GM12864 (cell line): ENCODE data around the gene RFFL.

Source experiments
- DNase-seq: peaks from one replicate; pipeline ENCODE4 v3.0.0-alpha.2; 2011; ENCODE audit warnings: low read depth
- H3K4me3 ChIP-seq: 2 replicates; pipeline ENCODE4 v1.5.1; 2011; ENCODE audit warnings: mild to moderate bottlenecking, low read depth, low read length, control low read depth
- TF ChIP-seq, protein P1 (sequence below): IDR thresholded peaks from 2 replicates; pipeline ENCODE4 v1.5.1; 2011; ENCODE audit warnings: low read depth, mild to moderate bottlenecking, moderate library complexity, low read length, control low read depth, inconsistent platforms; ENCODE audit errors: missing control alignments

RFFL gene

DNA sequence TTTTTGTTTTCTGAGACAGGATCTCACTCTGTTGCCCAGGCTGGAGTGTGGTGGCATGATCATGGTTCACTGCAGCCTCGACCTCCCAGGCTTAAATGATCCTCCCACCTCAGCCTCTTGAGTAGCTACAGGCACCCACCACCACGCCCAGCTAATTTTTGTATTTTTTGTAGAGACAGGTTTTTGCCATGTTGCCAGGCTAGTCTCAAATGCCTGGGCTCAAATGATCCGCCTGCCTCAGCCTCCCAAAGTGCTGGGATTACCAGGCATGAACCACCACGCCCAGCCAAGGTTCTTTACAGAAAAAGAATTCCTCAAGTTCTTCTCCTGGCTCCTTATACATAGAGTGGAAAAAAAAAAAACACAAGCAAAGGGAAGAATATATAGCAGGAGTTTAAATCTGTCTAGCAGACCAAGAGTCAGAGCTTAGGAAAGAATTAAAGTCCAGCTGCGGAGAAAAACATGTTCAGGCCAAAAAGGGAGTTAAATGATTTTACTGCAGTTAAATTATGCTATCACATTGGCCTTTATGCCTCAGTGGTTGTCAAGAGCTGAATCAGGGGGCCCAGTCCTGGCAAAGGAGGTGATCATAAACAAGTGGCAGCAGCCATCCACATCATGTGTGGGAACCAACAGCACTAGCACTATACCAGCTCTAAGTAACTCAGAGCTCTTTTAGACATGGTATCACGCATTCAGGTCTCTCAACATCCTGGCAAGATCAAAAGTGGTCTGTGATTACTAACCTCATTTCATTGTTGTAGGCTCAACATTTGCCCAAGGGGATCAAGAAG lies 43.9 kb downstream of the RFFL start:
- TF ChIP-seq, protein P1, sequence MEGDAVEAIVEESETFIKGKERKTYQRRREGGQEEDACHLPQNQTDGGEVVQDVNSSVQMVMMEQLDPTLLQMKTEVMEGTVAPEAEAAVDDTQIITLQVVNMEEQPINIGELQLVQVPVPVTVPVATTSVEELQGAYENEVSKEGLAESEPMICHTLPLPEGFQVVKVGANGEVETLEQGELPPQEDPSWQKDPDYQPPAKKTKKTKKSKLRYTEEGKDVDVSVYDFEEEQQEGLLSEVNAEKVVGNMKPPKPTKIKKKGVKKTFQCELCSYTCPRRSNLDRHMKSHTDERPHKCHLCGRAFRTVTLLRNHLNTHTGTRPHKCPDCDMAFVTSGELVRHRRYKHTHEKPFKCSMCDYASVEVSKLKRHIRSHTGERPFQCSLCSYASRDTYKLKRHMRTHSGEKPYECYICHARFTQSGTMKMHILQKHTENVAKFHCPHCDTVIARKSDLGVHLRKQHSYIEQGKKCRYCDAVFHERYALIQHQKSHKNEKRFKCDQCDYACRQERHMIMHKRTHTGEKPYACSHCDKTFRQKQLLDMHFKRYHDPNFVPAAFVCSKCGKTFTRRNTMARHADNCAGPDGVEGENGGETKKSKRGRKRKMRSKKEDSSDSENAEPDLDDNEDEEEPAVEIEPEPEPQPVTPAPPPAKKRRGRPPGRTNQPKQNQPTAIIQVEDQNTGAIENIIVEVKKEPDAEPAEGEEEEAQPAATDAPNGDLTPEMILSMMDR, result no peak
- no peak for DNase-seq
- no peak overlapping the region for H3K4me3 ChIP-seq

DNA sequence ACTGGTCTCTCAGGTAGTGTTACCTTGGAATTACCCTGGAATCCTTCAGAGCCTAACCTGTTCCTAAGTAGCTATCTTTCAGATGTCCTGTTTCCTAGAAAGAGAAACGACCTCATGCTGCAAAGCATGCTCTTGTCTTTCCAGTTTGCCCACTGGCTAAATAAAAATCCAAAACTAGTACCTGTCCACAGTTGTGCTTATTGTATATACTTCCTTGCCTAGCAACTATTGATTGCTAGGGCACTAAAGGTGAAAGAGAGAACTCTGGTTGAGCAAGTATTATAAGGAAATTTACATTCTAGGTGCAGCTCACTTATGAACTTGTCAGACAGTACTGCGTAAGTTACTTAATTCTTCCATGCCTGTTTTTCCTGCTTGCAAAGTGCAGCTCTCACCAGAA lies 44.7 kb downstream of the RFFL start:
- no peak for DNase-seq
- TF ChIP-seq, protein P1, result no peak
- no peak overlapping the region for H3K4me3 ChIP-seq

DNA sequence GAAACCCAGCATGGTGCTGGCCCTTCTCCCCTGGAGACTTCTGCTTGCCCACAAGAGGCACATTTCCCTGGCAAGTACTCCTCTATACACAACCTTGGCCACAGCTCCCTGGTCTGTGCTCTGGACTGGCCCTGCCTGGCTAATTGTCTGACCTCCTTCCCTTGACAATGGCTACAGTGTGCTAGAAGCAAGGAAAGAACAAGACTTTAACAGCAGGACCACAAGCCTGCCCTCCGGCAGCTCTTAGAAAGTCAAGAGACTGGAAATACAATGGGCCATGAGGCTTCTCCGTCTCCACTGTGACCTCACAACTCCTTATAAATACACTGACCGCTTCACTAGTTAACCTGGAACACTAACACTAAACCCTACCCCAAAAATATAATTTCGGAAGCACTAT lies 46.5 kb downstream of the RFFL start:
- TF ChIP-seq, protein P1, result no peak
- no peak for DNase-seq
- no peak overlapping the region for H3K4me3 ChIP-seq

DNA sequence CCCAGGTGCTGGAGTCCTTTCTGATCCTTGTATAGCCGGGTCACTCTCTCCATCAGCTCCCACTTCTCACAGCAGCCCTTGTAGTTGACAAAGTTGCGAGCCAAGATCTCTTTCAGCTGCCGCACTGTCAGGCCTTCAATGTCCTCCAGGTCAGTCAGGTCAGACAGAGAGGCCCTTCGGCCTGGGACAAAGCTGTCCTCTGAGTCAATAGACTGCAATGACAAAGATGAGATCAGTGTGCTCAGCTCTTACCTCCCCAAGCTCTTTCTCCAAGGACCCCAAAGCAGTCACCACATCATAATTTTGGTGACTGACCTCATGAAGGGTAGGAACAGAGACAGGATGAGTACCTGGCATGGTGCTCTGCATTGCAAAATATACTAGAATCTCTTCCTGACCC lies 47.1 kb downstream of the RFFL start:
- DNase-seq, result no peak
- TF ChIP-seq, protein P1, result no peak
- H3K4me3 ChIP-seq, result no peak overlapping the region

DNA sequence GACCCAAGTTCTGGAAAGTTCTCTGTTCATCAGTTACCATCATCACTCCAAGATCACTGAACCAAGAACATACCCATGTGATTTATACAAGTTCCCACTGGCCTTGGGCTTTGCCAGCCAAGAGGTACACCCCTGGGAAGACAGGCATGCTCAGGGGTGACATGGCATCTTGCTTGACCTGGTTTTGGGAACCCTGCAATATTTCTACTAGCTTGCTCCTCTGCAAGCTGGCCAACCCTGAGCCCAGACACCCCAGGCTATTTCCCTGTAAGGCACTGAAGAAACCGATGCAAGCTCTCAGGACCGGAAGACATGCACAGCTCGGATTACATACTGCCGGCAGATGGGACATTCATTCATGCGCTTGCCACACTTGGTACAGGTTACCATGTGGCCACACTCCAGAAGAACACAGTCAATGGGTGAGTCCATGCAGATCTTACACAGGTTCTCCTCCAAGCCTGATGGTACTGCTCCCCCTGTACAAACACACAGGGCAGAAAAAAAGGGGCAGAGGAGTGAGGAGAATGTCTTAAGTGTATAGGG lies 51.8 kb downstream of the RFFL start:
- TF ChIP-seq, protein P1, result no peak
- no peak for DNase-seq
- no peak overlapping the region for H3K4me3 ChIP-seq

DNA sequence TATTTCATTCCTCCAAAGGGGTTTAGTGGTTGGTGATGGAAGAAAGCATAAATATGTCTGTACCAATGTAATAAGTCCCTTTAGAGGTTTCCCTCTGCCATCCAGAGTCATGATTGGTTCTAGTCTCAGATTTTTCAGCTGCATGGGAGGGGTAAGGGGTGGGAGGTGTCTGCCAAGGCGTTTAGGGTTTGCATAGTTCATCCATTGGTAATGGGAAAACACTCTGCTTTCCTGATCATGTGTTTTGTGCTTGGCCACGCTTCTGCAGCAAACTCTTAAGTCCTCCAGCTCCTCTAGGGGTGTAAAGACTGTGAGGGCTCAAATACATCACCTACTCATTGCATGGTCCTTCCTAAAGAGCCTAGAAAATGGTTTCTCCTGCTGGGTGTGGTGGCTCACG lies 53.4 kb downstream of the RFFL start:
- TF ChIP-seq, protein P1, result no peak
- no peak for DNase-seq
- H3K4me3 ChIP-seq, result no peak overlapping the region

DNA sequence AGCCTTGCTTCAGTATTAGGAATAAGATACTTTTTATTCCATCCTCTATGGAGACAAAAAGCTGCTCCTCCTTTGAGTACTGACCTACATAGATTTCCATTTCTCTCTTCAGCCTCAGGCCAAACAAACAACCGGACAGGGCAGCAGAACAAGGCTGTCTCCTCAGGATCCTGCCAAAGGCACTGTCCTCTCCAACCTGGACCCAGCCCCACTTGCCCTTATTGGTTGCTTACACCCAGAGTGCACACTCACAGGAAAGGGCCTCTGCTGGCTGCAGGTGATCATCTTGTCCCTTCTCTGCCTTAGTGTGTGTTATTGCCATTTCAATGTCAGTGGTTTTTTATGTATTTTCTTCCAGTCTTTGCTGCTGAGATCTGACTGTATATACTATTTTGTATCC lies 56.5 kb downstream of the RFFL start:
- TF ChIP-seq, protein P1, result no peak

More for the DNA sequence above, 56.5 kb downstream of the RFFL start:
- no peak for DNase-seq
- H3K4me3 ChIP-seq, result no peak overlapping the region
